Activated naive CD8-positive, alpha-beta T cell treated with anti-CD3 and anti-CD28 coated beads, Interleukin-2, amount 50 U/mL, for 16 hours (primary cell): Measurements from ENCODE around the gene ABCB9.

Source experiments
- DNase-seq: peaks from one replicate; pipeline ENCODE4 v3.0.0-alpha.2; 2020; ENCODE audit warnings: low read depth, low spot score

The ABCB9 gene

GRCh38 chr12:122981587-122982476, 15.6 kb upstream of the ABCB9 start:
- DNase-seq, result no peak

- DNase-seq, result no peak
Observed at GRCh38 chr12:122981036-122981471, 14.8 kb upstream of the ABCB9 start.

GRCh38 chr12:122980183-122981035, 14.1 kb upstream of the ABCB9 start, which contains the start of gene ARL6IP4:
TSS of gene ARL6IP4 (plus strand) at chr12:122980681. CDS start at chr12:122981140, 459 bp downstream.
- peak; percentile 11 for DNase-seq

- DNase-seq, result no peak
Observed at GRCh38 chr12:122979908-122980182, 13.6 kb upstream of the ABCB9 start.

GRCh38 chr12:122979001-122979907, 13.0 kb upstream of the ABCB9 start:
- no peak for DNase-seq

GRCh38 chr12:122978507-122978955, 12.3 kb upstream of the ABCB9 start:
- no peak for DNase-seq

- DNase-seq, result no peak
Observed at GRCh38 chr12:122977655-122978392, 11.6 kb upstream of the ABCB9 start.

- no peak for DNase-seq
Observed at GRCh38 chr12:122977153-122977552, 10.9 kb upstream of the ABCB9 start.

GRCh38 chr12:122976648-122976975, 10.3 kb upstream of the ABCB9 start:
- DNase-seq, result no peak

- DNase-seq, result no peak
Observed at GRCh38 chr12:122975790-122976647, 9.8 kb upstream of the ABCB9 start.

GRCh38 chr12:122974892-122975789, 8.9 kb upstream of the ABCB9 start, which contains the start of gene OGFOD2:
TSS of gene OGFOD2 (plus strand) at chr12:122975244. CDS start at chr12:122975252, 8 bp downstream.
- peak; percentile 87 for DNase-seq

- DNase-seq, result peak; percentile 99
Observed at GRCh38 chr12:122974274-122974891, 8.1 kb upstream of the ABCB9 start.

GRCh38 chr12:122969676-122970075, 3.4 kb upstream of the ABCB9 start:
- DNase-seq, result no peak

- no peak for DNase-seq
Observed at GRCh38 chr12:122968104-122968503, 1.8 kb upstream of the ABCB9 start.

GRCh38 chr12:122966743-122967550, 684 bp upstream of the ABCB9 start:
- no peak for DNase-seq

- DNase-seq, result no peak
Observed at GRCh38 chr12:122965321-122965751, 927 bp downstream of the ABCB9 start.
